ENCODE results near the gene SNURF. TPM values are rescaled to one million over a fixed set of nuclear protein-coding genes. Genes with fewer than 3 reads are reported as not detected.
"Not testable (repeated sequence)": the region's sequence is repeated elsewhere in the genome, so short reads cannot be mapped to it uniquely, and the experiment has no call there.

SNURF gene
- total RNA-seq = 9.8 and 15.9 TPM in 2 replicates

- H3K9me3 Mint-ChIP-seq = peaks cover 3% of the 10 kb centered on the region
- POLR2A ChIA-PET = no interaction called here
- CTCF ChIA-PET = no interaction called here
These were observed at the start of gene SNURF, which contains the start of gene SNRPN for GRCh38 chr15:24954783-24955530. TSS of gene SNURF (plus strand) at chr15:24954987. CDS start at chr15:24955049, 62 bp downstream. TSS of gene SNRPN (plus strand) at chr15:24954987. CDS start at chr15:24974454, 19,467 bp downstream.

GRCh38 chr15:24916305-24917009 lies 38.3 kb upstream of the SNURF start:
- no peak overlapping the region for H3K27ac Mint-ChIP-seq
- peaks cover 4% of the 10 kb centered on the region for H3K4me1 Mint-ChIP-seq

More at GRCh38 chr15:24954783-24955530, at the start of gene SNURF, which contains the start of gene SNRPN:
- intact Hi-C loops (cut with micrococcal nuclease) = loop anchor here (5.0 to 10.0 kb wide), 2 partner anchors 410 to 1127 kb away; no protein-coding TSS in a partner anchor
- Mint-ChIP-seq H3K36me3 (ENCODE audit: low read depth) (peaks cover 10% of the 10 kb centered on the region), H3K27ac (peak within 1 kb of the TSS; percentile 84), H3K4me1 (peaks cover 14% of the 10 kb centered on the region), H3K4me3 (peak within 1 kb of the TSS; percentile 91), H3K27me3 (no peaks in the 10 kb centered on the region)
- TF ChIP-seq CTCF (IDR thresholded peaks at IDR 0.05) = no peak
- DNase-seq = peak; percentile 37
- ATAC-seq (ENCODE audit: low read depth) = peak; percentile 51

GRCh38 chr15:24917431-24917830 lies 37.4 kb upstream of the SNURF start:
- Mint-ChIP-seq H3K4me3 (no peak overlapping the region), H3K27ac (no peak overlapping the region), H3K27me3 (no peaks in the 10 kb centered on the region), H3K9me3 (peaks cover 24% of the 10 kb centered on the region), H3K36me3 (ENCODE audit: low read depth) (no peaks in the 10 kb centered on the region), H3K4me1 (peaks cover 4% of the 10 kb centered on the region)
- ATAC-seq (ENCODE audit: low read depth) = no peak
- ChIA-PET POLR2A (no interaction called here), CTCF (no interaction called here)
- TF ChIP-seq CTCF (IDR thresholded peaks at IDR 0.05) = no peak
- intact Hi-C loops (cut with micrococcal nuclease) = no loop called here
- no peak for DNase-seq

More at GRCh38 chr15:24916305-24917009, 38.3 kb upstream of the SNURF start:
- CTCF ChIA-PET = no interaction called here
- H3K27me3 Mint-ChIP-seq = no peaks in the 10 kb centered on the region
- ATAC-seq (ENCODE audit: low read depth) (no peak), DNase-seq (no peak)
- H3K4me3 Mint-ChIP-seq = no peak overlapping the region
- no peaks in the 10 kb centered on the region for H3K36me3 Mint-ChIP-seq (ENCODE audit: low read depth)
- POLR2A ChIA-PET = no interaction called here
- intact Hi-C loops (cut with micrococcal nuclease) = no loop called here
- H3K9me3 Mint-ChIP-seq = peaks cover 24% of the 10 kb centered on the region
- TF ChIP-seq CTCF (IDR thresholded peaks at IDR 0.05) = no peak

GRCh38 chr15:24919446-24919845 lies 35.3 kb upstream of the SNURF start:
- Mint-ChIP-seq H3K4me1 (peaks cover 4% of the 10 kb centered on the region), H3K9me3 (peaks cover 24% of the 10 kb centered on the region), H3K27me3 (no peaks in the 10 kb centered on the region), H3K4me3 (no peak overlapping the region), H3K36me3 (ENCODE audit: low read depth) (no peaks in the 10 kb centered on the region), H3K27ac (no peak overlapping the region)
- CTCF ChIA-PET = no interaction called here
- intact Hi-C loops (cut with micrococcal nuclease) = no loop called here
- no peak for ATAC-seq (ENCODE audit: low read depth)
- no peak for TF ChIP-seq CTCF (IDR thresholded peaks at IDR 0.05)
- POLR2A ChIA-PET = interaction anchor here (0.7 kb wide), 1 partner anchor 14 kb away, joined by 3 read pairs; no protein-coding TSS in a partner anchor
- DNase-seq = no peak

GRCh38 chr15:24922781-24923180 lies 32.0 kb upstream of the SNURF start:
- ATAC-seq (ENCODE audit: low read depth); CTCF ChIA-PET; H3K27me3 Mint-ChIP-seq; DNase-seq; POLR2A ChIA-PET; H3K4me1 Mint-ChIP-seq; H3K4me3 Mint-ChIP-seq; H3K36me3 Mint-ChIP-seq (ENCODE audit: low read depth); intact Hi-C loops (cut with micrococcal nuclease); H3K27ac Mint-ChIP-seq; H3K9me3 Mint-ChIP-seq: not testable (repeated sequence)

All from activated B cell treated with CpG ODN at 0.5 μM for 24 hours (primary cell).